ENCODE data around the gene TECTA.

TECTA gene, protein sequence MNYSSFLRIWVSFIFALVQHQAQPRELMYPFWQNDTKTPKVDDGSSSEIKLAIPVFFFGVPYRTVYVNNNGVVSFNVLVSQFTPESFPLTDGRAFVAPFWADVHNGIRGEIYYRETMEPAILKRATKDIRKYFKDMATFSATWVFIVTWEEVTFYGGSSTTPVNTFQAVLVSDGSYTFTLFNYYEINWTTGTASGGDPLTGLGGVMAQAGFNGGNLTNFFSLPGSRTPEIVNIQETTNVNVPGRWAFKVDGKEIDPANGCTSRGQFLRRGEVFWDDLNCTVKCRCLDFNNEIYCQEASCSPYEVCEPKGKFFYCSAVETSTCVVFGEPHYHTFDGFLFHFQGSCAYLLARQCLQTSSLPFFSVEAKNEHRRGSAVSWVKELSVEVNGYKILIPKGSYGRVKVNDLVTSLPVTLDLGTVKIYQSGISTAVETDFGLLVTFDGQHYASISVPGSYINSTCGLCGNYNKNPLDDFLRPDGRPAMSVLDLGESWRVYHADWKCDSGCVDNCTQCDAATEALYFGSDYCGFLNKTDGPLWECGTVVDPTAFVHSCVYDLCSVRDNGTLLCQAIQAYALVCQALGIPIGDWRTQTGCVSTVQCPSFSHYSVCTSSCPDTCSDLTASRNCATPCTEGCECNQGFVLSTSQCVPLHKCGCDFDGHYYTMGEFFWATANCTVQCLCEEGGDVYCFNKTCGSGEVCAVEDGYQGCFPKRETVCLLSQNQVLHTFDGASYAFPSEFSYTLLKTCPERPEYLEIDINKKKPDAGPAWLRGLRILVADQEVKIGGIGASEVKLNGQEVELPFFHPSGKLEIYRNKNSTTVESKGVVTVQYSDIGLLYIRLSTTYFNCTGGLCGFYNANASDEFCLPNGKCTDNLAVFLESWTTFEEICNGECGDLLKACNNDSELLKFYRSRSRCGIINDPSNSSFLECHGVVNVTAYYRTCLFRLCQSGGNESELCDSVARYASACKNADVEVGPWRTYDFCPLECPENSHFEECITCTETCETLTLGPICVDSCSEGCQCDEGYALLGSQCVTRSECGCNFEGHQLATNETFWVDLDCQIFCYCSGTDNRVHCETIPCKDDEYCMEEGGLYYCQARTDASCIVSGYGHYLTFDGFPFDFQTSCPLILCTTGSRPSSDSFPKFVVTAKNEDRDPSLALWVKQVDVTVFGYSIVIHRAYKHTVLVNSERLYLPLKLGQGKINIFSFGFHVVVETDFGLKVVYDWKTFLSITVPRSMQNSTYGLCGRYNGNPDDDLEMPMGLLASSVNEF (N-terminal part only)

DNA sequence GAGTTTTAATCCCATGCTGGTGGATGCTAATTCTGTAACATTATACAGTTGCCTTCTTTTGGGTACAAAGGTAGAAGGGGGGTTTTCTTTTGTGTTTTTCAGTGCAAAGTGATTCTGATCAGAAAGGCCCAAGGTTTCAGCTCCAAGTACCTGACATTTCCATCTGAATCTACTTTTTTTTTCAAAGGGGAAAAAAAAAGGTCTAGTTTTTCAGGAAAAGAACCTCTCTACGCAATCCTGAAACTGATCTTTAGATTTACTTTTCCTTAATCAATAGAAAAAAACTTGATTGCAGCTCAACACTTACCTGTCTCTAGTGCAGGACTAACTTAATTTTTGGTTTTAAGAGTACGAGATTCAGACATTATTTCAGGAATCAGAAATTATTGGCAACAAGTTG lies at the start of gene TECTA:
Gene TECTA (plus strand): TSS at position 301 of the 400 bp plus-strand sequence. CDS start 1,423 bp downstream, outside the sequence.
- no peak for DNase-seq

DNA sequence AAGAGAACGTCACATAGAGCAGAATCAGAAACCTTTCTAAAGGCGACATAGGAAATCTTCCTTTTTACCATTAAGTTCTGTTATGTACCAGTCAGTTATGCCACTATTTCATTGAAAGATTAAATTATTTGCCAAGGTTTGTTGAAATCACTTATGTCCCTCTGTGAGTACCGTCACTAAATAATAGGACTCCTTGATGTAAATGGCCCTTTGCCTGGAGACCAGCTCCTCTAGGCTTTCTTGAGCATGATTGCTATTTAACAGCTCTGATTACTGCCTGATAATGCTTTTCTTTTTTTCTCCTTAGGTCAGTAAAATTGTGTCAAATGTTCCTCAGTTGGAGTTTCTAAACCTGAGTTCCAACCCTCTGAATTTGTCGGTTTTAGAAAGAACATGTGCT lies 47.8 kb upstream of the TECTA start:
- no peak for DNase-seq

DNA sequence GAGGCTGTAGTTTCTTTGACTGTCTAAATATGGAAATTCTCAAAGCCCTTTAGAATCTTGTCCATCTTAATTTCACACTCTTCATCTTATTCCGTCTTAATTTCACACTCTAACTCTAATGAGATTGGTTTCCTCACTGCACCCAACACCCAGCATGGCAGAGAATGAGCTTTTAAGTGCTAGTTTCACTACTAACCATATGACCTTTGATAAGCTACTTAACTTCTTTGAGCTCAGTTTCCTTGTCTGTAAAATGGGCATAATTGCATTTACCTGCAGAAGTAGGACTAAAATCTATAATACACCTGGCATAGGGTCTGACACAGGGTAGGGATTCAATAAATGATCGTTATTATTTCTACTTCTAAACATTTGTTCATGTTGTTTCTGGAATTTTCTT lies 46.8 kb upstream of the TECTA start:
- DNase-seq = no peak

DNA sequence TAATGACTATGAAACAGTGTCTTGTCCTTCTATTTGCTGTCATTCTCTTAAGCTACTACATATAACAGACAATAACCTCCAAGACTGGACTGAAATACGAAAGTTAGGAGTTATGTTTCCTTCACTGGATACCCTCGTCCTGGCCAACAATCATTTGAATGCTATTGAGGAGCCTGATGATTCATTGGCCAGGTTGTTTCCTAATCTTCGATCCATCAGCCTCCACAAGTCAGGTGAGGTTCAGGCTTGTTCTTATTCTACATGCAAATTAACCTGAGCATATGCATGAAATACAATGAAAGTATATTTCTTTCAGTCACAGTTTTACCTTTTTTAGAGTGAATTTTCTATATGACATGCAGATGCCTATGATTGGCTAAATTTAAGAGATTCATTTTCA lies 46.0 kb upstream of the TECTA start:
- no peak for DNase-seq

DNA sequence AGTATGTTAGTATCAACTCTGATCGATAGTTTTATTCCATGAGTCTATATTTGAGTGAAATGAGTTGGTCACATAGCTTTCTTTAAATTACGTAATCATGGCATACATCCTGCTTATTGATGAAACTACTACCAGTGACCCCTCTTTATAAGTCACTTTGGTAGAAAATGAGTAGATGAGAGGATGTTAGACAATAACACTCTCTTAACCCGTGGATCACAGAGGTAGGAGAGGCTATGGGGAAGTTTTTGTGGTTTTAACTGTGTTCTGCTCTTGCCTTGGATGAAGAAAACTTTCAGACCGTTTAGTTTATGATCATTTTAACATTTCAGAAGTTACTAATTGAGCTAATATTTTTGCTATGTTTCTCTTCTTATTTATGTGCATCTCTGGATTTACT lies 43.1 kb upstream of the TECTA start:
- DNase-seq = no peak

DNA sequence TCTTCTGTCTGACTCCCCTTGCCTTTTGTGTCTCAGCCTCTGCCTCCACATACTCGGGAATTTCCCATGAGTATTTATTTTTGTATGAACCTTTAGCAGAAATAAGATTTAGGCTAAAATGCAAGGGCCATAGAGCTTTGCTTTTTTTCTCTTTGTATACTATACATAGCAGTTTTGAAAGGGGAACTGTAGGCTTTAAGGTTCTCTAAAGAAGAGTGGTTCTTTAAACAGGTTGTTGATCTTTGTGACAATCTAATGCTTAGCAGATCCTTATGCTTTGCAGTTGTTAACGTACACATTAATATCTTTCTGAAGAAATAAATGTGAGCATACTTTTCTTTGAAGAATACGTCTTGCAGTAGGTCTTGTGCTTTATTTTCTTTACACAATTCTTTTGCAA lies 42.1 kb upstream of the TECTA start:
- no peak for DNase-seq

DNA sequence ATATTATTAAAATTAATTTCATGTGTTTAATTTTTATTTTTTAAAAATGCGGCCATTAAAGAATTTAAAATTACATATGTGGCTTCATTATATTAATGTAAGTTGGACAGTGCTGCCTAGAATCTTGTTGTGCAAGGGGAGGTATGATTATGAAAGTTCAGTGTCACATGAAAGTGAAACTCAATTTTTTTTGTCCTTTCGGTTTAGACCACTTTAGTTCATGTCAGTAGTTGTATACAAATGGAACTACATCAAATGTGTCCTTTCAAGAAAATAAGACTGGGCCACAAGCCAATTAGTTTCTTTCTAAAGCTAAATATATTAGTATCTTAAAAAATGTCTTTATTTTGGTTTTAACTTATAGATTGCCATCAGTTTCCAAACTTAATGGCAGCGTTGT lies 41.4 kb upstream of the TECTA start:
- no peak for DNase-seq

DNA sequence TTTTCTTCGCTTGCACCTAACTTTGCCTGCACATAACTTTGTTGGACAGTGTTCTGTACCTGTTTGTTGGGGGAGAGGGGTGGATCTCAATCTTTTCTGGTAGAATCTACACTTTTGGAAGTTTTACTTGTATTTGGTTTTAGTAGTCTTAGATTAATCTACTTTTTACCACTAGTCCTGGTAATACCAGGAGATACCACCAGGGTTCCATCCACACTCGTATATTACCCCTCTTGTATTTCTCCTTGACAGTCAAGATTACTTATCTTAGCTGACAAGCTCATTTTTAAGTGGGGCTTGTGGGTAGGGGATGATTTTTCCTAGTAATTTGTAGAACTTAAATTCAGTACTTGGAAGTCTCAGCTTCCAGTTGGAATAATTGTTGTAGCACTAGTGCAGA lies 37.3 kb upstream of the TECTA start:
- no peak for DNase-seq

DNA sequence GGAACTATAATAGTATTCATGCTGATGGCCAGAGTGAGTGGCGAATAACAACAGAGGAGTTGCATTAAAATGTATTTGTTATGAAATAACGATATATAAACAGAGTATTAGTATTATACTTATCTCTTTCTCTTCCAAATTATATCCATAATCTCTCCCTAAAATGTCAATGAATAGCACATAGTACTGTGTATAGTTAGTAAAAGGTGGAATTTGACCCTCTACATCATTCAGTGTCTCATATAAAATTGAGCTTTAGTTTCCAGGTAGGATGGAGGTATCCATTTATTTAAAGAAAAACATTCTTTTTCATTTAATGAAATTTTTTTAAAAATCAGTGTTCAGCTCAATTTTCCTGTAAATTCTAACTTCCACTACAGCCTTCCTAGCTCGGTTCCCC lies 34.4 kb upstream of the TECTA start:
- no peak for DNase-seq

DNA sequence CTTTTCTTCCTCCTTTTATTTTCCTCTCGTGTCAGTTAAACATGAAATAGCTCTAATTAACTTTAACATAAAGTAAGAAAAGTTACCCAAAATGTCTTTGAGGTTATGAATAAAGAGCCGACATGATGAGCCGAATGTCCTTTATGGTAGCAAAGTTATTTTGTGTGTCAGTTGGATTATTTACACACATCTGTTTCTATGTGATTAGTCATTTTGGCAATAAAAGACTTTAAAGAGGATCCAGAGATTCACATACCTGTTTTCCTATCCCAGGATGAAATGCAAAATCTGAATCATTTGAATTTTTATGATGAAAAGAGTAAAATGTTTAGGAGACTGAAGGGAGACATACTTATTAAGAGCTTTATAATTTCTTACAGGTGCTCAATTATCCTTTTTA lies 34.0 kb upstream of the TECTA start:
- DNase-seq = no peak

DNA sequence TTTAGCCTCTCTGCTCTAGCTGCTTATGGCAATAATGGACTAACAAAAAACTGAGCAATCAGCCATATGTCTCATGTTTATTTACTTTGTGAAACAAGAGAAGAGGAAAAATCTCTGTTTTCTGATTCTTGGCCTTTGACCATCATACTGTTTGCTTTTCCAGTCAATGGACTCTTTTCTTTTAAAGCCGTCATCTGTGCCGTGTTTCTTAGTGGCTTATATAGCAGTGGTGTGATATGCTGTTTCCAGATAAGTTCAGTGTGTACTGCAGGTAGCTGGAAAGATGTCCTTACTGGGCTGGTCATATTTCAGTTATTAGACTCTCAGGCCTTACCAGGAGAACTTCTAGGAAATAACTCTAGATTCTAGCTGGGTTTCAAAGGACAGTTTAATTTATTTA lies 33.6 kb upstream of the TECTA start:
- no peak for DNase-seq

DNA sequence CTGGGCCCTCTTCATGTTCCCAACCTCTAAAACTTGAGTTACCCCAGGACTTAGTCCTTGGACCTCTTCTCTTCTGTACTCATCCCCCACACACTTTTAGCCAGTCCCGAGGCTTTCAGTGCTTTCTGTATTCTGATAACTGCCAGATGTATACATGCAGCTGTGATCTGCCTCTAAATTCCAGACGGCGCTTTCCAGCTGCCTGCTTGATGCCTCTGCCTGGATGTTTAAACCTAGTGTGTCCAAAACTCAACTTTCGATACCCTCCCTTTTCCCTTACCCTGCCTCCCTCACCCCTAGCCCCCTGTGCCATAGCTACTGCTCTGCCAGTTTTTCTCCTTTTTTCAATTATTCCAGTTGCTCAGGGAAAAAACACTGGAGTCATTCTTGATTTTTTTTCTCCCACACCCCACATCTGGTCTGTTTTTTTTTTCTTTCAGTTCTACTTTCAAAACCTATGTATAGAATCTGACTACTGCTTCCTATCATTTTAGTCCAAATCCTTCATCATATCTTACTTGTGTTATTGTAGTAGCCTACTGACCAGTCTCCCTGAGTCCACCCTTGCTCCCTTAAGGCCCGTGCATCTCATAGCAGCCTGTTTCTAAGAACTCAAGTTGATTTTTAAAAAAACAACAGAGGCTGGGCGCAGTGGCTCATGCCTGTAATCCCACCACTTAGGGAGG lies 32.9 kb upstream of the TECTA start:
- DNase-seq = no peak

DNA sequence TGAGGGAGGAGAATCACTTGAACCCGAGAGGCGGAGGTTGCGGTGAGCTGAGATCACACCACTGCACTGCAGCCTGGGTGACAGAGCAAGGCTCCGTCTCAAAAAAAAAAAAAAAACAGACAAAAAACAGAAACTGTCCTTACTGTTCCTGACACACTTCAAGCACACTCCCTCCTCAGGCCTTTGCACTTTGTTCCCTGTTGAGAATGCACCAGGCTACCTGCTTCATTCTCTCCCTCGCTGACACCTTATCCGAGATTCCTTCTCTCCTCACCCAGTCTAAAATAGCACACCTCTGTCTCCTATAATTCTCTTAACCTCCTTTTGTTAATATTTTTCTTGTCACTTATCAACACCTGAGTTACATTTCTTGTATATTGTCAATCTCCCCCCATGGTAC lies 32.3 kb upstream of the TECTA start:
- DNase-seq = no peak

DNA sequence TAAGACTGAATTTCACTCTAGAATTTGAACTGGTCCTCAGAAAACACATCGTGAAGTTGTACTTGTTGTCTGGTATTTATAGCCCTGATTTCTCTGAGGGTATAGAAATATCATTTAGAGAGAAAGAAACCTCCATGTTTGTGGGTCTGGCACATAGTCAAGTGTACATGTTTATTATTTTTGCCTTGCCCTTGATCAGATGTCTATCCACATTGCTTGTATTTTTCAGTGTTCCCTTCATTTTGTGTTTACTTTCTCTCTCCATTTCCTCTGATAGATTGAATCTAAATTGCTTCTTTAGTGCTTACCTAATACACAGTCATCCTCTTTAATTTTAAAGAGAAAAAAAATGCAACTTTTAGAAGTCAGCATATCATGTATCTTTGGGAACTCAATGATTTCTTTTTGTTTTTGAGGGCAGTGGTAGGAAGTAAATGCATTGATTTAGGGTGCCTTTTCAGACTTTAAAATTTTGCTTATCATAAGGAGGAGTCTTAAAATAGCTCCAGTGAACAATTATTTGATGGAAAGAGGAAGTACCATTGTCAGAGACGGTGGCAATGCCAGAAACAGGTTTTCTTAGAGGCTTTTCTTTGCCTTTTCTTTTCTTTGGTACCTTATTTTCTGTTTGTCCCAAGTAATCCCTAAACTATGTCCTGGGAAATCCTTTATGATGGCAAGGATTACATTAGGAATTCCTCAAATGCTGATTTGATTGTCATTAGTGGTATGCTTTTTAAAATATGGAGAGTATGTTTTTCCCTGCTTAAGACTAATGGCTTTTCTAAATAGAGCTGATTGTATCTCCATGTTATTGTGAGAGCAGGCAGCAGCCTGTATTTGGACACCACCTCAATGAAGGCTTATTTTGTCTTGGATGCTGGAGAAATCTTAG lies 29.8 kb upstream of the TECTA start:
- no peak for DNase-seq

DNA sequence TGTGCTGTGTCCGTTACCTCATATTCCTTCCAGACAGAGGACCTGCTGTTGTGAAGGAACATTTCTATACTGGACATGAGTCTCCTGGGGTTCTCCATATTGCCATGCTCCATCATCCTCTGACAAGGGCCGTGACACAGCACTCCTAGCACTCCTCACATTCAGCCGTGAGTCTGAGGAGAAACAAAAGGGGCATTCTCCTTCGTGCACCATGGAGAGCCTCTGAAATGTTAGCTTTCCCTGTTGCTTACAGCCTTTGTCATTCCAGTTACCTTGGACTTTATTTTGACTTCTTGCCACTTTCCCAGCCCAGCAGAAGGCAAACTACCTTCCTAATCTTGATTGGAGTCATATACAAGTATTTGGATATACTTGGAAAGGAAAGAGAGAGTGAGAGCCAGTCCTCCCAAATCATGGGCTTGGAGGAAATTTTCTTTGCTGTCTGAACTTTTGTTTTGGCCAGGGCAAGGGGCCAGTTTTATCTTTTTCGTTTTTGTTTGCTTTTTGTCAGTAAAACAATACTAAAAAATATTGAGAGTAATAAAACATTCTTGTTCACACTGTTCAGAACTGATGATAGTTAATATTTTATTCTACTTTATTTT lies 29.1 kb upstream of the TECTA start:
- DNase-seq = no peak

DNA sequence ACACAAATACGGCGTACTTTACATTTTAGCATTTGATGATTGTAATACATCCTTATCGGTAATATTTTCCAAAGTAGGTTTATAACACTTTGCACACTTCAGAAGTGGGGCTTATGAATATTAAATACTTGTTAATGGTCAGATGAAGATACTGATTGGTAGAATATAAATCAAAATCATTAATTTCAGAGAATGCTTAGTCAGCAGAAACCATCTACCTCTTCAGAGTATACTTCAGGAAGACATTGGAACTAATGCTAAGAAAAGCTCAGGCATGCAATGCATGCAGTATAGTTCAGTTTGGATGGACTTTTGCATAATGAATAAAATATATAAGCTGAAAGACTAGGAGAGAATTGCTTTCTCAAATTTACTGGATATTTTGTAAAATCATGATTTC lies 19.7 kb upstream of the TECTA start:
- no peak for DNase-seq

DNA sequence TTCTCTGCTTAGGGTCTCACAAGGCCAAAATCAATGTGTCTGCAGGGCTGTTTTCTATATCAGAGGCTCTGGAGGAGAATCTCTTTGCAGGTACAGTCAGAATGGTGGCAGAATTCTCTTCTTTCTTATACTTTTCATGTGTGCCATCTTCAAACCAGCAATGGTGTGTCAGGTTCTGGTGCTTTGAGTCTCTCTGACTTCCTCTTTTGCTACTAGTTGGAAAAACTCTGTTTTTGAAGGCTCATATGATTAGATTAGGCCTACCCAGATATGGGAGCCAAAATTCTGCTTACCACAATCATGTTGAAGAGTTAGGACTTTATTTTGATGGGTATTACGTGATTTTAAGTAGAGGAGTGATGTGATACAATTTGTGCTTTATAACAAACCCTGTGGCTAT lies 18.8 kb upstream of the TECTA start:
- no peak for DNase-seq

DNA sequence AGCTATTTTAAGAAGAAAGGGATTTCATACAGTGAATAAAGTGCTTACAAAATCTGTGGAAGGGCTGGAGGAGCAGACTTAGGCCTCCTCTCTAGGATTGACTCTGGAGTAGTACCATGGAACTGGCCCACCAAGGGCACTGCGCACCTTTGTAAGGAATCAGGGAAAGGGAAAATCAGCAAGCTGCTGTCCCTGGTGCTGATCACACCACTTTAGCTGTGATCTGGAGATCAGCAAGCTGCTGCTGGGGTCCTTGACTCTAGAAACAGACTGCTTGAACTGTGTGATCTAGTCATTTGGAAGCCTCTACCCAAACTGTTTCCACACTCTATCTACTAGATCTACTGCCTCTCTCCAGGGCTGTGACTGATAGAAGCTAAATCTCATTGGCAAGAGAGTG lies 18.4 kb upstream of the TECTA start:
- no peak for DNase-seq

DNA sequence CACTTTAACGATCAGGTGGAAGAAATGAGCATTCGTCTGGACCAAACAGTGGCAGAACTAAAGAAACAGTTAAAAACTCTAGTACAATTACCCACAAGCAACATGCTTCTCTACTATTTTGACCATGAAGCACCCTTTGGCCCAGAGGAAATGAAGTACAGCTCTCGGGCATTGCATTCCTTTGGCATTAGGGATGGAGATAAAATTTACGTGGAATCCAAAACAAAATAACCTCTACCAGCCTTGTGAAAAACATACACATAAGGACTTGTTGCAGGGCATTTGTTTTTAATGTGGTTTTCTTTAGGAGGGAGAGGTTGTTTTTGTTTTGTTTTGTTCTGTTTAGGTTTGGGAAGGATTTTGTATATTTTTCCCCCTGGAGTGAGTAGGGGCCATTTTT lies 14.2 kb upstream of the TECTA start:
- DNase-seq = no peak

DNA sequence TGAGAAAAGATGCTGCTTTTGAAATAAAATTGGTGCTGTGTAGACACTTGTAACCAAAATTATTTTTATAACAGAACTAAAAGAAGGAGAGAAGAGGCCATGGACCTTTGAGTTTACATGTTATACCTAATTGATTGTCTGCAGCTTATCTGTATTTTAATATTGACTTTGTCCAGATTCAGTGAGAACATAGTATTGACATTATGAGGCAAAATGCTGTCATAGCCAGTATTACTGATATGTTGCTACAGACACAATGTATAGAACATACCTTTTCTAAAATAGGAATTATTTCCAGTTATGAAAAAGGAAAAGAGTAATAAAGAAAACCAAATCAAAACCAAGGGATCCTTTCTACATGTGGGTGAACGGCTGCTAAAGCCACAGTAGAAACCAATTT lies 11.5 kb upstream of the TECTA start:
- no peak for DNase-seq

DNA sequence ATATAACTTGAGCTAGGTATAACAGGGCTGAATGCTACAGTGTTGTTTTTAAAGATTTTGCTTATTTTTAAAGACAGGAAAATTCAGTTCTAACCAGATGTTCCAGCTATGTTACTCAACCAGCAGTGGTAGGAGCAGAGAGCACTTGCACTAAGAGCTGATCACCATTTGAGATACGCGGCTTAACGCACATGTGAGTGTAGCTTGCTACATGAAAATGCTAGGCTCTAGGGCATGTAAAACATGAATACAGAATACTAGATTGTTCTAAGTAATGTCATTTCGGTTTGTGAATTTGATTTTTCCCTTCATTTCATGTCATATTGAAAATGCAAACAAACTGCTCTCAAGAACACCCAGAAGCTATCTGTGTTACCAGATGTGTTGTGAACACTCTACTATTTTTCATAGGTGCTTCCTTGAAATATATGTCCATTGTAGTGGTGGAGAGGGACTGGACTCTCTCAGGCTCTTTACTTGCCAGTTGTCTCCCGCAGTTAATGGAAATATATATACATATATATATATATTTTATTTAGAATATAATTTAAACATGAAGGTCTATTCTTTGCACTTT lies 10.8 kb upstream of the TECTA start:
- DNase-seq = no peak

Measured in activated CD8-positive, alpha-beta memory T cell treated with anti-CD3 and anti-CD28 coated beads, Interleukin-2, amount 50 U/mL, for 48 hours (primary cell).